Nasal cavity respiratory epithelium epithelial cell of viscerocranial mucosa (primary cell): ENCODE measurements around the gene ENOPH1. TPM values are rescaled to one million over a fixed set of nuclear protein-coding genes. Genes with fewer than 3 reads are reported as not detected.

Experiments used
- total RNA-seq: library from RNA; depleted of rRNA; stranded (reverse); fragments of >200 nt; gene quantifications from 2 replicates; pipeline ENCODE4 v1.2.3, GENCODE V29; 2014

Gene ENOPH1
- 111 and 119 TPM in 2 replicates for total RNA-seq

DNA sequence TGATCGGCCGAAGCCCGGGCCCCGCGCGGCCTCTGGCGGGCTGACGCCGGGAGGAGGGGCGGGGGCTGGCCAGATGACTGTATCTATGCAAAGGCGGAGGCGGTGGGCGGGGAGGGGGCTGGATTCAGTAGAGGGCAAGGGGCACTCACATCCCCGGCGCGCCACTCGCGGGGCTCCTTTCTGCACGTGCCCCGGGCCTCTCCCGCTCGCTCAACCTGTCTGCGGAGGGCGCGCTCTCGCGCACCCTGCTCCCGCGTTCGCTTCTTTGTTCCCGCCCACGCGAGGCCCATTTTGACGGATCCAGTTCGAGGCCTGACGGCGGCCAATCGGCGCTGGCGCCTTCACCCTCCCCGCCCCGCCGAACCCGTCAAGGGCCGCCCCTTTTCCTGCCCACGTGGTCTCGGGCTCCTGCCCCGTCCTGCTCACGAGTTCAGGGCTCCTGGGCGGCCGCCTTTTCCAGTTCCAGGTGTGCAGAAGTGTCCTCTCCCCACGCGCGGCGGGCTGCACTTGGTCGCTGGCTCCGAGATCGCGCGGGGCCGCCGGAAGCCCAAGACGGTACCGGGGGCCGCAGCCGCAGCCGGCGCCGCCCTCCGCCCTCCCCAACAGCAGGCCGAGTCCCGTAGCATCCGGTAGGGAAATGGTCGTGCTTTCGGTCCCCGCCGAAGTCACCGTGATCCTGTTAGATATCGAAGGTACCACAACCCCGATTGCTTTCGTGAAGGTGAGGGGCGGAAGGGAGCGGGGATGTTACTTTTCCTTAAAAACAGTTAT, at the start of gene ENOPH1, which contains the start of gene HNRNPDL:
TSS of gene ENOPH1 (plus strand) at position 398 of the 771 bp plus-strand sequence. CDS start at position 638, 240 bp downstream.
TSS of gene HNRNPDL (minus strand) at position 270 of the 771 bp plus-strand sequence. CDS start 772 bp downstream, outside the sequence.

Other genes starting within 250 kb of the ENOPH1 start
- 17.4 and 57.3 TPM in 2 replicates for gene HNRNPD, start 56.6 kb upstream of the ENOPH1 start, total RNA-seq
- 99.5 and 149 TPM in 2 replicates for gene HNRNPDL, start 128 bp upstream of the ENOPH1 start, total RNA-seq
- gene TMEM150C, start 131.4 kb downstream of the ENOPH1 start, total RNA-seq: under 0.01 and 0.28 TPM in 2 replicates